Sigmoid colon (tissue), 7 donors: Measurements from ENCODE around the gene NPPC. TPM values are rescaled to one million over a fixed set of nuclear protein-coding genes. Genes with fewer than 3 reads are reported as not detected.

ENCODE experiments used
- DNase-seq: peaks from one replicate; pipeline ENCODE4 v3.0.0-alpha.2; 2019
- H3K27ac ChIP-seq, 4 donors: fragments of 200-600 bp; sonication (generic); one replicate each; pipeline ENCODE4 v1.5.1; 2016 to 2019; ENCODE audit warnings: mild to moderate bottlenecking in 1 of 4
- H3K27me3 ChIP-seq, 3 donors: fragments of 200-600 bp; sonication (generic); one replicate each; pipeline ENCODE4 v1.5.1; 2019; ENCODE audit warnings: mild to moderate bottlenecking in 1 of 3
- H3K36me3 ChIP-seq, 4 donors: fragments of 200-600 bp; sonication (generic); one replicate each; pipeline ENCODE4 v1.5.1; 2016 to 2019
- H3K4me1 ChIP-seq, 4 donors: fragments of 200-600 bp; sonication (generic); one replicate each; pipeline ENCODE4 v1.5.1; 2017 to 2019
- H3K4me3 ChIP-seq, 4 donors: fragments of 200-600 bp; sonication (generic); one replicate each; pipeline ENCODE4 v1.5.1; 2017 to 2019; ENCODE audit warnings: mild to moderate bottlenecking in 2 of 4, moderate library complexity in 1 of 4
- H3K9me3 ChIP-seq, 4 donors: fragments of 200-600 bp in 3 of 4; sonication (generic) in 3 of 4; one replicate each; pipeline versions ENCODE4 v1.5.1 to v1.6.1; 2013 to 2019
- CTCF ChIP-seq, 4 experiments: fragments of 450-650 bp in 3 of 4; fragments of 200-600 bp in 1 of 4; IDR thresholded peaks; one replicate each; pipeline ENCODE4 v1.5.1; 2016 to 2019; ENCODE audit warnings: antibody characterized with exemption in 4 of 4, mild to moderate bottlenecking in 3 of 4, moderate library complexity in 2 of 4
- EP300 ChIP-seq, 4 donors: sonication (generic); formaldehyde crosslinking; IDR thresholded peaks; one replicate each; pipeline ENCODE4 v1.6.1; 2017; ENCODE audit warnings: antibody characterized with exemption in 4 of 4
- POLR2A ChIP-seq, 2 donors: fragments of 450-650 bp; IDR thresholded peaks; one replicate each; pipeline ENCODE4 v1.6.1; 2016; ENCODE audit warnings: antibody characterized with exemption in 2 of 2, mild to moderate bottlenecking in 2 of 2, moderate library complexity in 2 of 2
- POLR2AphosphoS5 ChIP-seq, 4 donors: sonication (generic); formaldehyde crosslinking; IDR thresholded peaks; one replicate each; pipeline ENCODE4 v1.6.1; 2017; ENCODE audit warnings: antibody characterized with exemption in 4 of 4
- WGBS, 2 donors: extraction: QIAGEN DNeasy Blood & Tissue Kit; methylation state at CpG; one replicate each; pipeline ENCODE4 v1.1.7; 2013; 5-methylcytosine and 5-hydroxymethylcytosine counted together
- intact Hi-C: fragments of 100-400 bp; cut with DNase I; formaldehyde crosslinking; loops from one replicate; pipeline ENCODE4 v1.15.1; 2023
- polyA plus RNA-seq, 3 donors: library from polyadenylated mRNA; stranded (reverse); fragments of 200-250 nt; gene quantifications; one replicate each; pipeline ENCODE4 v1.2.3, GENCODE V29; 2013
- total RNA-seq, 4 donors: library from RNA; depleted of rRNA; stranded (reverse); fragments of >200 nt; gene quantifications; one replicate each; pipeline ENCODE4 v1.1.0, GENCODE V29; 2016
- donor health status: healthy with polysubstance abuse.
- donor health status: Bipolar disorder and iron deficiency.
- donor health status: healthy.

NPPC gene
- total and polyA plus RNA-seq, 7 donors: 0.60 to 5.6 (median 2.4) TPM; not detected in 3

GRCh38 chr2:231926761-231927565, 767 bp upstream of the NPPC start:
- intact Hi-C loops: no loop called here
- H3K27me3 ChIP-seq: peaks cover 15 to 76% (median 44%) of the 10 kb centered on the region in 3 donors
- H3K9me3 ChIP-seq: no peaks in the 10 kb centered on the region
- H3K4me3 ChIP-seq: peak overlapping the region in 3 of 4 donors; percentile 28 to 48 (median 48)
- H3K27ac ChIP-seq: no peak overlapping the region
- no peaks in the 10 kb centered on the region for H3K36me3 ChIP-seq
- peaks cover 0 to 29% (median 20%) of the 10 kb centered on the region in 4 donors for H3K4me1 ChIP-seq
- TF ChIP-seq POLR2A (IDR thresholded peaks at IDR 0.05): no peak
- TF ChIP-seq EP300 (IDR thresholded peaks at IDR 0.05): no peak
- TF ChIP-seq CTCF (IDR thresholded peaks at IDR 0.05): no peak
- TF ChIP-seq POLR2AphosphoS5 (IDR thresholded peaks at IDR 0.05): no peak
- WGBS, 2 donors: 8 to 10% methylated on average over 51 of the region's 51 CpGs
- peak; percentile 62 for DNase-seq

GRCh38 chr2:231925303-231926179, 655 bp downstream of the NPPC start:
- Histone ChIP-seq H3K36me3 (no peaks in the 10 kb centered on the region), H3K4me1 (peaks cover 0 to 29% (median 20%) of the 10 kb centered on the region in 4 donors), H3K9me3 (no peaks in the 10 kb centered on the region), H3K27ac (no peak overlapping the region), H3K27me3 (peaks cover 15 to 85% (median 44%) of the 10 kb centered on the region in 3 donors), H3K4me3 (peak overlapping the region; percentile 13 to 48 (median 38))
- TF ChIP-seq POLR2A (IDR thresholded peaks at IDR 0.05) (no peak), CTCF (IDR thresholded peaks at IDR 0.05) (peak; percentile 37 to 91 (median 67))
- 1 to 2% methylated on average over 96 of the region's 96 CpGs for whole genome bisulfite sequencing, 2 donors
- intact Hi-C loops: loop anchor here (1.0 to 2.0 kb wide), 2 partner anchors 217 to 401 kb away; no protein-coding TSS in a partner anchor
- DNase-seq: peak; percentile 90

GRCh38 chr2:231924889-231925275, 1.3 kb downstream of the NPPC start:
- peak overlapping the region in 2 of 4 donors; percentile 48 for H3K4me3 ChIP-seq
- intact Hi-C loops: loop anchor here (1.0 to 5.0 kb wide), 3 partner anchors 217 to 517 kb away; no protein-coding TSS in a partner anchor
- no peak overlapping the region for H3K27ac ChIP-seq
- WGBS, 2 donors: 21 to 37% methylated on average over 8 of the region's 8 CpGs
- no peak for DNase-seq
- no peaks in the 10 kb centered on the region for H3K9me3 ChIP-seq
- peaks cover 0 to 29% (median 20%) of the 10 kb centered on the region in 4 donors for H3K4me1 ChIP-seq
- peaks cover 15 to 86% (median 44%) of the 10 kb centered on the region in 3 donors for H3K27me3 ChIP-seq
- no peak for TF ChIP-seq POLR2A (IDR thresholded peaks at IDR 0.05)
- no peak for TF ChIP-seq POLR2AphosphoS5 (IDR thresholded peaks at IDR 0.05)
- TF ChIP-seq CTCF (IDR thresholded peaks at IDR 0.05): no peak
- TF ChIP-seq EP300 (IDR thresholded peaks at IDR 0.05): no peak
- no peaks in the 10 kb centered on the region for H3K36me3 ChIP-seq

GRCh38 chr2:231923951-231924888, 2.0 kb downstream of the NPPC start:
- peaks cover 0 to 24% (median 20%) of the 10 kb centered on the region in 4 donors for H3K4me1 ChIP-seq
- intact Hi-C loops: loop anchor here (2.0 to 5.0 kb wide), 2 partner anchors 403 to 518 kb away; no protein-coding TSS in a partner anchor
- WGBS, 2 donors: 48 to 74% methylated on average over 24 of the region's 24 CpGs
- H3K27me3 ChIP-seq: peaks cover 15 to 80% (median 44%) of the 10 kb centered on the region in 3 donors
- peak; percentile 33 for DNase-seq
- TF ChIP-seq POLR2AphosphoS5 (IDR thresholded peaks at IDR 0.05): no peak
- TF ChIP-seq POLR2A (IDR thresholded peaks at IDR 0.05): no peak
- TF ChIP-seq CTCF (IDR thresholded peaks at IDR 0.05): no peak
- no peak for TF ChIP-seq EP300 (IDR thresholded peaks at IDR 0.05)
- no peak overlapping the region for H3K27ac ChIP-seq
- no peaks in the 10 kb centered on the region for H3K9me3 ChIP-seq
- no peaks in the 10 kb centered on the region for H3K36me3 ChIP-seq
- H3K4me3 ChIP-seq: peak overlapping the region in 1 of 4 donors; percentile 48
